PFSK-1 (cell line): Measurements from ENCODE around the gene NKTR.

Source experiments
- FOXP2 ChIP-seq: optimal IDR thresholded peaks from 2 replicates; pipeline ENCODE3; 2011; ENCODE audit warnings: borderline replicate concordance, control low read depth, inconsistent platforms; ENCODE audit not compliant: insufficient read depth; ENCODE audit errors: extremely low read length, extremely low read depth
- POLR2AphosphoS5 ChIP-seq: IDR thresholded peaks from 2 replicates; pipeline ENCODE4 v1.6.1; 2012; ENCODE audit warnings: low read depth, mild to moderate bottlenecking, control low read depth, low read length, moderate library complexity
- REST ChIP-seq, 2 experiments: IDR thresholded peaks; 2 replicates each; pipeline versions ENCODE4 v1.6.1 to v1.8.0; 2011 to 2012; ENCODE audit warnings: low read depth in 2 of 2, low read length in 2 of 2, control low read depth in 1 of 2, inconsistent platforms in 1 of 2, mild to moderate bottlenecking in 1 of 2, moderate library complexity in 1 of 2; ENCODE audit not compliant: insufficient read depth in 1 of 2
- SIN3A ChIP-seq: IDR thresholded peaks from 2 replicates; pipeline ENCODE4 v1.6.1; 2012; ENCODE audit warnings: mild to moderate bottlenecking, low read length, moderate library complexity, borderline replicate concordance; ENCODE audit not compliant: insufficient read depth
- TAF1 ChIP-seq: IDR thresholded peaks from 2 replicates; pipeline ENCODE4 v1.6.1; 2012; ENCODE audit warnings: low read length, control low read depth, borderline replicate concordance; ENCODE audit not compliant: insufficient read depth

Gene NKTR

GRCh38 chr3:42608581-42608980 lies 8.1 kb downstream of the NKTR start:
- TF ChIP-seq TAF1 (no peak), POLR2AphosphoS5 (no peak), REST (IDR thresholded peaks at IDR 0.05; ENCODE audit: insufficient read depth in 1 of 2, low read depth in 2 of 2, low read length in 2 of 2) (no peak), FOXP2 (no peak), SIN3A (no peak)

DNA sequence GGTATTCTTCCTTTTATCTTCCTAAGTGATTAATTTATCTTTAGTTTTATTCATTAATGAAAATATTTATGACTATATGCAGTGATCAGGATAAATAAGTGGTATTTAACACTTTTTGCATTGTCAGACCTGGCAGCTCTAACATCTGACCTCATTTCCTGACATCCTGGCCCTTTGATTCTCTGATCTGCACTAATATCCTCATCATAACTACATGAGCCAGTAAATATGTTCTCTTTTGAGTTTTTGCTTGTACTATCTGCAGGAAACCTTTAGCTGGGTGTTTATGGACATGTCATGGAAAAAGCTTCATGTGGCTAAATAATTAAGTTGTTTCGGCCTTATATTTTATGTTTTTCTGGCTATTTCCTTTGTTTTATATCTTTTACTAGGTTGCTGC lies 10.5 kb downstream of the NKTR start:
- no peak for TF ChIP-seq TAF1
- TF ChIP-seq SIN3A, result no peak
- no peak for TF ChIP-seq REST (IDR thresholded peaks at IDR 0.05; ENCODE audit: insufficient read depth in 1 of 2, low read depth in 2 of 2, low read length in 2 of 2)
- TF ChIP-seq POLR2AphosphoS5, result no peak
- no peak for TF ChIP-seq FOXP2

DNA sequence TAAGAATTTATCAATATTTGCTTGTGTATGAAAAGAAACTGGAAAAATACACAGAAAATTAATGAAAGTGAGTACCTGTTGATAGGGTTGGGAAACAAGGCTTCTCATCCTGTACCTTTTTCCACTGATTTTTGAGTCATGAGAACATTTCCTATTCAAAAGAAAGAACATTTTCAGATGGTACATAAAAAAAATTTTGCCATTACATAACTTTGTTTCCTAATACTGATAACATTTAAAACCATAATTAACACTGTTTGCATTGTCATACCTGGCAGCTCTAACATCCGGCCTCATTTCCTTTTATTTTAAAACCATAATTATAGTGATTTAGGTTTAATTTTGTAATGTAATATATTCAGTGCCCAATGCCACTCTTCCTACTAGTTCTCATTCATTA lies 11.7 kb downstream of the NKTR start:
- TF ChIP-seq TAF1 (no peak), POLR2AphosphoS5 (no peak), REST (IDR thresholded peaks at IDR 0.05; ENCODE audit: insufficient read depth in 1 of 2, low read depth in 2 of 2, low read length in 2 of 2) (no peak), FOXP2 (no peak), SIN3A (no peak)

- TF ChIP-seq SIN3A, result no peak
- no peak for TF ChIP-seq TAF1
- no peak for TF ChIP-seq REST (IDR thresholded peaks at IDR 0.05; ENCODE audit: insufficient read depth in 1 of 2, low read depth in 2 of 2, low read length in 2 of 2)
- TF ChIP-seq FOXP2, result no peak
- TF ChIP-seq POLR2AphosphoS5, result no peak
Observed at GRCh38 chr3:42612928-42613327, 12.4 kb downstream of the NKTR start.

- TF ChIP-seq SIN3A (no peak), FOXP2 (no peak), TAF1 (no peak), POLR2AphosphoS5 (no peak), REST (IDR thresholded peaks at IDR 0.05; ENCODE audit: insufficient read depth in 1 of 2, low read depth in 2 of 2, low read length in 2 of 2) (no peak)
Observed at GRCh38 chr3:42613462-42613861, 13.0 kb downstream of the NKTR start.
